GM12878 (cell line): ENCODE measurements around the gene KLHL25. TPM values are rescaled to one million over a fixed set of nuclear protein-coding genes. Genes with fewer than 3 reads are reported as not detected.

Experiments
- ATAC-seq: fragments of 200-7000 bp; cut with Tn5 transposase; 3 replicates; pipeline ENCODE4 v1.9.1; 2020; ENCODE audit warnings: mild to moderate bottlenecking, moderate library complexity
- BruUV-seq: library from RNA; stranded (reverse); fragments of 400-500 nt; replicated peaks from 2 replicates; lab custom pipeline; 2021; lab: Mats Ljungman, UMichigan
- CTCF ChIA-PET: fragments of 300-600 bp; sonication (Branson Sonifier 250); formaldehyde crosslinking; extraction: SDS; loops from one replicate; lab custom pipeline; 2021; ENCODE audit warnings: inconsistent platforms; lab: Yijun Ruan, JAX
- POLR2A ChIA-PET: fragments of 350-600 bp; formaldehyde crosslinking; extraction: SDS; loops from one replicate; lab custom pipeline; 2021; ENCODE audit warnings: inconsistent platforms; lab: Charles Lee
- RAD21 ChIA-PET: fragments of 300-600 bp; sonication (Branson Sonifier 250); formaldehyde crosslinking; loops from one replicate; lab custom pipeline; 2023; ENCODE audit warnings: antibody characterized with exemption; ENCODE audit not compliant: unreplicated experiment; lab: Charles Lee
- SMC1A ChIA-PET: fragments of 300-600 bp; sonication (Branson Sonifier 250); formaldehyde crosslinking; loops from one replicate; lab custom pipeline; 2023; ENCODE audit not compliant: unreplicated experiment, uncharacterized antibody; lab: Charles Lee
- DNase-seq: peaks from one replicate; pipeline ENCODE4 v3.0.0-alpha.2; 2011; ENCODE audit warnings: low read depth, low spot score
- FAIRE-seq: peaks from 3 replicates; lab custom pipeline; 2011; peaks lifted over from hg19 to GRCh38; lab: Jason Lieb, UNC
- H2AFZ ChIP-seq: 2 replicates; pipeline ENCODE4 v1.6.0; 2011; ENCODE audit warnings: low read depth, low read length, control low read depth; ENCODE audit not compliant: control insufficient read depth
- H3K27ac ChIP-seq: 2 replicates; pipeline ENCODE4 v1.5.1; 2011; ENCODE audit warnings: control low read depth; ENCODE audit not compliant: control insufficient read depth, insufficient read depth
- H3K27me3 ChIP-seq, 2 experiments: replicated peaks in 1 of 2; 2 replicates each; pipeline versions ENCODE4 v1.6.0 to v1.6.1; 2011; ENCODE audit warnings: low read length in 1 of 2; ENCODE audit not compliant: control insufficient read depth in 2 of 2, insufficient read depth in 2 of 2
- H3K36me3 ChIP-seq, 2 experiments: 2 replicates each; pipeline ENCODE4 v1.5.1; 2011; ENCODE audit warnings: low read length in 1 of 2; ENCODE audit not compliant: control insufficient read depth in 2 of 2, insufficient read depth in 2 of 2
- H3K4me1 ChIP-seq: 2 replicates; pipeline ENCODE4 v1.6.1; 2011; ENCODE audit warnings: mild to moderate bottlenecking, low read length, moderate library complexity, mixed read lengths; ENCODE audit not compliant: control insufficient read depth, insufficient read depth
- H3K4me2 ChIP-seq: 2 replicates; pipeline ENCODE4 v1.6.0; 2011; ENCODE audit warnings: control low read depth; ENCODE audit not compliant: control insufficient read depth, insufficient read depth
- H3K4me3 ChIP-seq: fragments of 200-600 bp; sonication (generic); 2 replicates; pipeline ENCODE4 v1.5.1; 2016
- H3K79me2 ChIP-seq: 2 replicates; pipeline ENCODE4 v1.6.0; 2011; ENCODE audit warnings: low read length; ENCODE audit not compliant: control insufficient read depth, insufficient read depth
- H3K9ac ChIP-seq: 2 replicates; pipeline ENCODE4 v1.8.0; 2011; ENCODE audit warnings: low read length, control low read depth, mixed read lengths; ENCODE audit not compliant: control insufficient read depth, insufficient read depth
- H3K9me3 ChIP-seq: replicated peaks from 3 replicates; pipeline ENCODE4 v1.5.1; 2011; ENCODE audit warnings: mild to moderate bottlenecking, low read length; ENCODE audit not compliant: control insufficient read depth, insufficient read depth
- H4K20me1 ChIP-seq: 2 replicates; pipeline ENCODE4 v1.6.0; 2011; ENCODE audit not compliant: control insufficient read depth, insufficient read depth
- CTCF ChIP-seq, 3 experiments: IDR thresholded peaks in 2 of 3; conservative IDR thresholded peaks in 1 of 3; 2 replicates each; pipeline ENCODE4 v1.5.1; 2011; ENCODE audit warnings: low read depth in 3 of 3, low read length in 3 of 3, mild to moderate bottlenecking in 3 of 3, control low read depth in 2 of 3, moderate library complexity in 2 of 3, inconsistent platforms in 1 of 3, mixed read lengths in 1 of 3; ENCODE audit not compliant: control insufficient read depth in 2 of 3, insufficient read depth in 1 of 3; ENCODE audit errors: extremely low read depth in 1 of 3
- PAX5 ChIP-seq: IDR thresholded peaks from 2 replicates; pipeline ENCODE4 v1.6.1; 2011; ENCODE audit warnings: low read depth, low read length, borderline replicate concordance
- RAD21 ChIP-seq: IDR thresholded peaks from 2 replicates; pipeline ENCODE4 v1.6.1; 2011; ENCODE audit warnings: mild to moderate bottlenecking, low read depth, low read length, moderate library complexity; ENCODE audit not compliant: insufficient read depth
- SREBF1 ChIP-seq: IDR thresholded peaks from 2 replicates; pipeline ENCODE4 v1.6.1; 2012; ENCODE audit warnings: mild to moderate bottlenecking, low read length
- ZBTB4 ChIP-seq: fragments of 450-650 bp; formaldehyde crosslinking; IDR thresholded peaks from 2 replicates; pipeline ENCODE4 v1.4.0; 2022; ENCODE audit warnings: mild to moderate bottlenecking, moderate library complexity
- WGBS: methylation state at CpG from one replicate; pipeline ENCODE4 v1.1.6; 2016; ENCODE audit warnings: low lambda C conversion rate; ENCODE audit not compliant: insufficient replicate concordance, insufficient coverage; ENCODE audit errors: missing lambda C conversion rate; 5-methylcytosine and 5-hydroxymethylcytosine counted together
- in situ Hi-C: fragments of 300-500 bp; cut with MboI; formaldehyde crosslinking; loops from 9 replicates; pipeline ENCODE4 v1.14.3; 2018; ENCODE audit warnings: mixed read lengths
- intact Hi-C: fragments of 100-400 bp; cut with micrococcal nuclease; formaldehyde crosslinking; loops from one replicate; pipeline ENCODE4 v1.14.2; 2022; ENCODE audit not compliant: unreplicated experiment
- polyA plus RNA-seq, 11 experiments: library from polyadenylated mRNA; depleted of rRNA in 4 of 11; unstranded in 6 of 11; stranded (reverse) in 5 of 11; fragments of >200 nt; fragmentation: Nextera tagmentation in 4 of 11; fragmentation: Illumina TruSeq in 1 of 11; extraction: Ambion mirVana in 4 of 11; extraction: Trizol in 1 of 11; gene quantifications; 1 replicate in 1 of 11; 2 replicates in 10 of 11; pipeline versions ENCODE4 v1.2.1 to v1.2.3, GENCODE V29; 2011 to 2016; ENCODE audit warnings: inconsistent platforms in 2 of 11, missing spikeins in 2 of 11, low read depth in 1 of 11
- total RNA-seq, 4 experiments: library from RNA; depleted of rRNA in 3 of 4; stranded (reverse); fragments of >200 nt in 3 of 4; fragmentation: Illumina TruSeq in 1 of 4; extraction: Trizol in 1 of 4; gene quantifications; 2 replicates each; pipeline versions ENCODE4 v1.2.1 to v1.2.3, GENCODE V29; 2013 to 2021

KLHL25 gene
- total and polyA plus RNA-seq, 10 of the 15 experiments (the other 5 are each of a cell fraction or from before 2014, with no cell fraction given) = 0.04 to 3.0 (median 2.1) TPM; not detected in 1

- ChIA-PET SMC1A (interaction anchor here (1.4 kb wide), 1 partner anchor 11 kb away, joined by 3 read pairs; no protein-coding TSS in a partner anchor), CTCF (interaction anchor here (1.0 kb wide), 1 partner anchor 31 kb away, joined by 3 read pairs; no protein-coding TSS in a partner anchor), POLR2A (no interaction called here), RAD21 (no interaction called here)
- H3K36me3 ChIP-seq = no peaks in the 10 kb centered on the region
- no TSS peak for BruUV-seq
- FAIRE-seq (no peak), ATAC-seq (no peak), DNase-seq (no peak)
- H3K27me3 ChIP-seq = no peaks in the 10 kb centered on the region
- 92% methylated on average over 28 of the region's 28 CpGs for WGBS
- in situ Hi-C loops = no loop called here
- H3K9me3 ChIP-seq = no peaks in the 10 kb centered on the region
- H3K4me1 ChIP-seq = no peaks in the 10 kb centered on the region
- H3K4me2 ChIP-seq = no peak overlapping the region
- no peak overlapping the region for H2AFZ ChIP-seq
- H3K4me3 ChIP-seq = no peak overlapping the region
- H4K20me1 ChIP-seq = no peaks in the 10 kb centered on the region
- no peaks in the 10 kb centered on the region for H3K79me2 ChIP-seq
- no peak overlapping the region for H3K27ac ChIP-seq
- no peak for TF ChIP-seq ZBTB4 (CRISPR knock-in tag)
- TF ChIP-seq PAX5 = no peak
- TF ChIP-seq SREBF1 = no peak
- TF ChIP-seq CTCF (IDR thresholded peaks at IDR 0.05 in 2 of 3, conservative IDR thresholded peaks at IDR 0.05 in 1 of 3; ENCODE audit: control insufficient read depth in 2 of 3, extremely low read depth in 1 of 3, insufficient read depth in 1 of 3, low read depth in 3 of 3, low read length in 3 of 3) = 0 out of 6 replicates have a peak, but pooled peaks of 2 of the 3 experiments have one; percentile 6 to 7
- 0 out of 2 replicates have a peak, but pooled peaks have one; percentile 41 for TF ChIP-seq RAD21
- intact Hi-C loops = no loop called here
- H3K9ac ChIP-seq = no peak overlapping the region
These were observed 34.0 kb downstream of the KLHL25 start for GRCh38 chr15:85760531-85761371.
